Stimulated activated CD8-positive, alpha-beta memory T cell treated with anti-CD3 and anti-CD28 coated beads, Interleukin-12 subunit alpha, Interleukin-12 subunit beta, amount 100 ng/mL, for 24 hours (primary cell): ENCODE measurements around the gene PCA3.
"Not testable (repeated sequence)": the region's sequence is repeated elsewhere in the genome, so short reads cannot be mapped to it uniquely, and the experiment has no call there.

ENCODE experiments used
- DNase-seq: peaks from one replicate; pipeline ENCODE4 v3.0.0-alpha.2; 2020; ENCODE audit errors: extremely low read depth

The PCA3 gene

GRCh38 chr9:76764138-76764537 is at the start of gene PCA3:
PCA3 (plus strand) TSS chr9:76764438.
- no peak for DNase-seq

GRCh38 chr9:76716085-76716672 is 48.1 kb upstream of the PCA3 start:
- no peak for DNase-seq

DNA sequence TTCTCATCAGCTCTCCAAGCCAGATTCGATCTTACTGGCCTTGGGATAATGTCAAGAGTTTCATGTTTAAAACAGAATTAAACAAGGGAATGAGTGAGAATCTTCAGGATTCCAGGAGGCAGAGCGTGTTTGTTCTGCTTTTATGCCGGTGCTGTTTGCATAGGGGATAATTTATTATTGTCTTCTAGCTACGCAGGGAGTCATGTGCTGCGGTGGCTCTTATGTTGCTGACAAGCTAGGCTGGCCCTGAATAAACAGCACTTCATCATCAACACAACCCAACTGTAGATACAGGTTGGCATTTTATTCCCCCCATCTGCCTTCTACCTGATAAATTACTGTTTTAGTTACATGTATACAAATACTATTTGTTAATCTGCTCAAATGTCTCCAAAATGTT is 47.1 kb upstream of the PCA3 start:
- no peak for DNase-seq

DNA sequence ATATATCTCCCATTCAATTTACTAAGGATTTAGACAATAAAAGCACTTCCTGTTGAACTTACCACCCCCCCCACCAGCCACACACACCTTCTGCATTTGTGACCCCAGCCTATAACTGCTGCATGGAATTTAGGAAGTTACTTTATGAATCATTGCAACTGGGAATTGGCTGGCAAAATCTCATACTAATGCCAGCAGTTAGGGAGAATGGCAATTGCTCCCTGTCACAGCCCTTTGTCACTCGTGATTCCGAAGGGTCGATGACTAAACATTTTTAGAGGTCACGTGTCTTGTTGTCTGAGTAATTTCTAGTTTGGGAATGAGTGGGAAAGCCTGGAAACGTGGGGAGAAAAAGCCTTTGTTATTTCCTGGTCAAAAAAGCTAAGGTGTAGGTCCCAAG is 46.6 kb upstream of the PCA3 start:
- no peak for DNase-seq

GRCh38 chr9:76718166-76718565 is 46.1 kb upstream of the PCA3 start:
- no peak for DNase-seq

DNA sequence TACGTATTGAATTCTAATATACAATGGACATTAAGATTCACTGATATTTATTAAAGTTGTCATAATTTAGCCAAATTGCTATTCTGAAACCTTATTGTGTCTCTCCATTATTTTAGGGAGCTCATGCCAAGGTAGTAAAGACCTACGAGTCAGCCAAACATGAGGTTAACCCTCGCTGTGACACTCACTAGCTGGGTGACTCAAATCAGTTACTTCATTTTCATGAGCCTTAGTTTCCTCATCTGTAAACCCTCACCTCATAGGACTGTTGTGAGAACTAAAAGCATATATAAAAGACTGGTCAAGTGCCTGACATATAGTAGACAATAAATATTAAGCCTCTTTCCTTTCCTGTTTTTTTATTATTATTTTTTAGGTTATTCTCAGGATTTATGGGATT is 44.0 kb upstream of the PCA3 start:
- DNase-seq = no peak

DNA sequence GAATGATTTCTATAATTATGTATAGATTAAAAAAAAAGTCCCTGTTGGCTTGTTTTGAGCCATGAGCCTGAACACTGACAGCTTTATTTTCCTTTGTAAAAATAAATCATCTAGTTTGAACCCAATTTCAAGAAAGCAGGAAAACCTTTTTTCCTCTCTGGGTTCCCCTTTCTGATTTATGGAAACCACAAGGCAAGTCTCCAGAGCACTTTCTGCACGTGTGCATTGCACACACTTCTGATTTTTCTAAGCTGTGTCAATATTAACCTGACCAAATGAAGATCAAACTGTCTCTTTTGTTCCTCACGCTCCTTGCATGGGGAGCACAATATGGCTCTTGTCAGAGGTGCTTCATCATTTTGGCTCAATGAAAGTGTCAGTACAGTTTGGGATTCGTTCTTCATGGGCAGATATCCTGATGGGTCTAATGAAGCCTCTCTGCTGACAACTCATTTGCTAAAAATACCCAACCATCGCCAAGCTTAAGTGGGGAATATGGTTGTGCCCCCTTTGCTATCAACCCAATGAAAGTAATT is 39.2 kb upstream of the PCA3 start:
- no peak for DNase-seq

- no peak for DNase-seq
These were observed 38.4 kb upstream of the PCA3 start for GRCh38 chr9:76725885-76726284.

DNA sequence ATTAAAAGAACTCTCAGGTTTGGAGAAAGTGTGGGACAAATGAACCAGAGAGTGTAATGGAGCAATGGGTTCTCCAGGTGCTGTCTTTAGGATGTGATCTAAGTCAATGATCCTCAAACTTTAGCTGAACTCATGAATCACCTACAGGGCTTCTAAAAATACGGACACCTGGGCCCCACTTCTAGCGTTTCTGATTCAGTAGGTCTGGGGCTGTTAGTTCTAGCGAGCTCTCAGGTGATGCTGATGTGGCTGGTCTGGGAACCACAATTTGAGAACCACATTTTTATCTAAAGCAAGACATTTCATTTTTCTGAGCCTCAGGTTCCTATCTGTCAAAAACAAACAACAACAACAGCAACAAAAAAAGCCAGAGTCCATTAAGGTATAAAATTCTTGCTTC is 35.1 kb upstream of the PCA3 start:
- no peak for DNase-seq

- no peak for DNase-seq
These were observed 34.1 kb upstream of the PCA3 start for GRCh38 chr9:76729980-76730737.

DNA sequence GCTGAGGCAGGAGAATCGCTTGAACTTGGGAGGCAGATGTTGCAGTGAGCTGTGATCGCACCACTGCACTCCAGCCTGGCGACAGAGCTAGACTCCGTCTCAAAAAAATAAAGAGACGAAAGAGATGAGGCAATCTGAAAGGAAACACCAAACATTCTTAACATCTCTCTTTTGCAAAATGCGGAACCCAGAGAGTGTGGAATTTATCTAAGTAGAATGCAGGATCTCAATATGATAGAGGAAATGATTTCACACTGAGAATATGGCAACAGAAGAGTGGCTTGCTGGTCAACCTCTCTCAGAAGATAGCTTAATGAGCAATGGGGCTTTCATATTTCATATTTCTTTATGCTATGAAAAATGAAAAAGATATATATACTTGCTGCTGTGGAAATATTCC is 33.4 kb upstream of the PCA3 start:
- DNase-seq = no peak

DNA sequence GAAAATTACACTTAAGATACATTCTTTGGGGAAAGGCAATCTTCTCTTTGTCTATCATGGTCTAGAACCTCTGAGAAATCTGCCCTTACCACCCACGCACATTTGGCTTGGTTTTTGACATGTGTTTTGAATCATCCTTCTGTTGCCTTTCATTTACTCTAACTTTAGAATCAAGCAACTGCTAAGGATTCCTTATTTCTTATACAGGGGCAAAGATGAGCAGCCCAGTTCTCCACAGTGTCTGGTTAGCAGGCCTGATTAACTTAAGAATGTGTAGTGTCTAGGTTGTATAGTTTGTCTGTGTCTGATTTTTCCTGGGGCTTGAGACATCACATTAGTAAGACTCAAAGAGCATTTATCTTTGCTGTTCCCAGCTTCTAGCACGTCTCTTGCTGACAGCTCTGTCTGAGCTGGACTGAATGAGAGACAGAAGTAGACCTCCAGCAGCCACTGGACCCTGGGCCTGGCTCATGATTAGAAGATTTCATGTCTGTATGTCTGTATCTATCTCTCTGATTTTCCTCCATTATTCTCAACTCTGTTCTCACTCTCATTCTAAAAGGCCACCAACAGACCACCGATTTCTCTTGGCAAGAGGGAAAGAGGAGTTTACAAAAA is 31.8 kb upstream of the PCA3 start:
- no peak for DNase-seq

DNA sequence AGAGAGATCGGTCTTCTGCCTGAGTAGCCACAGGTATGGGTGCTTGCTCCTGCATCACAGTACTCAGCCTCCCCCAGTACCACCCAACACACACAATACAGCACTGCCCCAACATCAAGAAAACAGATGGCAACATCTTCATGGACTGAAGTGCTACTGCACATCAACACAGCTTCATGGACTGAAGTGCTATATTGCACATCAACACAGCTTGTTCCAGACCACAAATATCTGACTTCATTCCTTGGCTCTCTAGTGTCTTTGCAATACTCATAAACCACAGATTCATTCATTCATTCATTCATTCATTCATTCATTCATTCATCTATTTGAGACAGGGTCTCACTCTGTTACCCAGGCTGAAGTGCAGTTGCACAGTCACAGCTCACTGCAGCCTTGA is 31.1 kb upstream of the PCA3 start:
- no peak for DNase-seq

- no peak for DNase-seq
These were observed 29.5 kb upstream of the PCA3 start for GRCh38 chr9:76734716-76735115.

GRCh38 chr9:76737154-76737902 is 26.9 kb upstream of the PCA3 start:
- no peak for DNase-seq

GRCh38 chr9:76738402-76738801 is 25.8 kb upstream of the PCA3 start:
- no peak for DNase-seq

- no peak for DNase-seq
These were observed 22.7 kb upstream of the PCA3 start for GRCh38 chr9:76741524-76741923.

- not testable (repeated sequence) for DNase-seq
These were observed 21.3 kb upstream of the PCA3 start for GRCh38 chr9:76742890-76743289.

- no peak for DNase-seq
These were observed 20.3 kb upstream of the PCA3 start for GRCh38 chr9:76743931-76744330.

GRCh38 chr9:76744336-76744735 is 19.9 kb upstream of the PCA3 start:
- no peak for DNase-seq

DNA sequence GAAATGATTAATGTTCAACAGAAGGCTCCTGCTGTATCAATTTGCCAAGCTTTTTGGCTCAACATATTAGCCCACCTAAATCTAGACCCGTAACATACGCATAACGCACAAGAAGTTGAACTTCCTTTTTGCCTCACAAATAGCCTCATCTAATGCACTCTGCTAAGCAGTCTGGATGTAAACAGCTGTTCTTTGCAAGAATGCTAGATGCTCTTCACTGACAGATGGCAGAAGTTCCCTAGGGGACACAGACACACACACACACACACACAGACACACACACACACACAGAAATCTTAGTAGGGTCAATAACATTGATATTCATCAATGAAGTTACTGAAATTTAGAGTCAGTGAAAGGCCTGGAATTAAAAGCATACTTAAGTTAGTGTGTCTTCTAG is 13.2 kb upstream of the PCA3 start:
- DNase-seq = no peak

- DNase-seq = no peak
These were observed 8.0 kb upstream of the PCA3 start for GRCh38 chr9:76756268-76756640.
